Keratinocyte (primary cell): ENCODE measurements around the gene PRKCD. TPM values are rescaled to one million over a fixed set of nuclear protein-coding genes. Genes with fewer than 3 reads are reported as not detected.

ENCODE experiments used
- DNase-seq: peaks from one replicate; pipeline ENCODE4 v3.0.0-alpha.2; 2011; ENCODE audit warnings: low read depth, missing footprints, low spot score
- FAIRE-seq: peaks from 2 replicates; lab custom pipeline; 2011; peaks lifted over from hg19 to GRCh38; lab: Jason Lieb, UNC
- H2AFZ ChIP-seq: 2 replicates; pipeline ENCODE4 v1.6.0; 2012; ENCODE audit warnings: low read length, control low read depth, inconsistent platforms; ENCODE audit not compliant: control insufficient read depth
- H3K27ac ChIP-seq: 2 replicates; pipeline ENCODE4 v1.5.1; 2011; ENCODE audit warnings: low read length; ENCODE audit not compliant: control insufficient read depth, insufficient read depth
- H3K27me3 ChIP-seq: 3 replicates; pipeline ENCODE4 v1.6.0; 2011; ENCODE audit warnings: low read length; ENCODE audit not compliant: control insufficient read depth, insufficient read depth; ENCODE audit errors: extremely low read depth
- H3K36me3 ChIP-seq, 2 experiments: 2 replicates in 1 of 2; 3 replicates in 1 of 2; pipeline ENCODE4 v1.5.1; 2011; ENCODE audit warnings: low read length in 2 of 2, mild to moderate bottlenecking in 1 of 2; ENCODE audit not compliant: control insufficient read depth in 2 of 2, insufficient read depth in 2 of 2; ENCODE audit errors: extremely low read depth in 1 of 2
- H3K4me1 ChIP-seq: 3 replicates; pipeline ENCODE4 v1.5.1; 2011; ENCODE audit warnings: low read length; ENCODE audit not compliant: control insufficient read depth, insufficient read depth; ENCODE audit errors: extremely low read depth
- H3K4me2 ChIP-seq: 3 replicates; pipeline ENCODE4 v1.6.0; 2011; ENCODE audit warnings: low read depth, low read length; ENCODE audit not compliant: control insufficient read depth, insufficient read depth; ENCODE audit errors: extremely low read depth
- H3K4me3 ChIP-seq, 3 experiments: fragments of 200-600 bp in 1 of 3; sonication (generic) in 1 of 3; 2 replicates in 2 of 3; 3 replicates in 1 of 3; pipeline ENCODE4 v1.5.1; 2011 to 2016; ENCODE audit warnings: low read length in 3 of 3, mild to moderate bottlenecking in 3 of 3, control low read depth in 2 of 3, inconsistent platforms in 1 of 3, low read depth in 1 of 3, mixed read lengths in 1 of 3, mixed run types in 1 of 3, moderate library complexity in 1 of 3; ENCODE audit not compliant: control insufficient read depth in 2 of 3, insufficient read depth in 2 of 3; ENCODE audit errors: extremely low read depth in 1 of 3
- H3K79me2 ChIP-seq: 2 replicates; pipeline ENCODE4 v1.6.0; 2012; ENCODE audit warnings: low read length; ENCODE audit not compliant: control insufficient read depth, insufficient read depth
- H3K9ac ChIP-seq: 3 replicates; pipeline ENCODE4 v1.6.0; 2011; ENCODE audit warnings: low read length; ENCODE audit not compliant: control insufficient read depth, insufficient read depth; ENCODE audit errors: extremely low read depth
- H3K9me1 ChIP-seq: 3 replicates; pipeline ENCODE4 v1.6.0; 2011; ENCODE audit warnings: low read length; ENCODE audit not compliant: control insufficient read depth, insufficient read depth; ENCODE audit errors: extremely low read depth
- H3K9me3 ChIP-seq: 2 replicates; pipeline ENCODE4 v1.5.1; 2012; ENCODE audit warnings: low read depth, low read length; ENCODE audit not compliant: control insufficient read depth
- H4K20me1 ChIP-seq: 3 replicates; pipeline ENCODE4 v1.6.0; 2011; ENCODE audit warnings: low read length; ENCODE audit not compliant: control insufficient read depth, insufficient read depth; ENCODE audit errors: extremely low read depth
- CTCF ChIP-seq, 3 experiments: IDR thresholded peaks in 1 of 3; conservative IDR thresholded peaks in 1 of 3; optimal IDR thresholded peaks in 1 of 3; 2 replicates in 2 of 3; 3 replicates in 1 of 3; pipeline versions ENCODE3 to v1.5.1; 2011; ENCODE audit warnings: low read length in 3 of 3, mild to moderate bottlenecking in 3 of 3, moderate library complexity in 2 of 3, control low read depth in 1 of 3, inconsistent platforms in 1 of 3; ENCODE audit not compliant: insufficient read depth in 2 of 3; ENCODE audit errors: extremely low read depth in 1 of 3
- EZH2 ChIP-seq: IDR thresholded peaks from one replicate; pipeline ENCODE4 v1.6.1; 2012; ENCODE audit warnings: inconsistent platforms, mild to moderate bottlenecking, low read length, moderate library complexity
- dilution Hi-C: fragments of 300-500 bp; cut with MboI; formaldehyde crosslinking; loops from one replicate; pipeline ENCODE4 v1.7.0; 2020; ENCODE audit warnings: low sequenced_read_pairs; ENCODE audit not compliant: extremely low pct_ligation_motif_present
- polyA plus RNA-seq, 5 experiments: library from polyadenylated mRNA; depleted of rRNA in 3 of 5; stranded (reverse) in 3 of 5; stranded (forward) in 1 of 5; unstranded in 1 of 5; fragments of >200 nt; gene quantifications; 1 replicate in 1 of 5; 2 replicates in 3 of 5; 3 replicates in 1 of 5; pipeline versions ENCODE4 v1.2.1 to v1.2.3, GENCODE V29; 2011 to 2012; ENCODE audit warnings: missing spikeins in 2 of 5, low read depth in 1 of 5, low replicate concordance in 1 of 5

PRKCD gene
- polyA plus RNA-seq, 1 donor (not counting 4 experiments of a cell fraction or from before 2014, with no cell fraction given) = 25.1 TPM

DNA sequence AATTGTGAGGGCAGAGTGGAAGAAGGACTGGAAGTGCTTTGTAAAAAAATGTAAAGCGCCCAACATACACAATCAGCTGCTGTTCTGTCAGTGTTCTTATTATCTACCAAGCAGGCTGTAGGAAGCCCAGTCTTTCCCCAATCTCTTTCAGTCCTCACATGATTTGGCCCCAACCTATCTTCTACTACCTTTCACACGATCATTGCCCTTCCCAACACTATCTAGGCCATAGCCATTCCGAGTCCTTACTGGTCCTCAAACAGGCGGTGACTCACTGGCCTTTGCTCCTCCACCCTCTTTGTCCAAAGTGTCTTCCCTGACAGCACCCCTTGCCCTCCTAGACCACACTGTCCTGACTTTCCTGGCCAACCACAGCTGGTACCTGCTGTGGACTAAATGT lies 29.9 kb upstream of the PRKCD start:
- TF ChIP-seq CTCF (optimal IDR thresholded peaks at IDR 0.05 in 1 of 3, IDR thresholded peaks at IDR 0.05 in 1 of 3, conservative IDR thresholded peaks at IDR 0.05 in 1 of 3; ENCODE audit: extremely low read depth in 1 of 3, insufficient read depth in 2 of 3, low read length in 3 of 3) = no peak
- TF ChIP-seq EZH2 = no peak
- Histone ChIP-seq H3K36me3 (peaks cover 1 to 3% of the 10 kb centered on the region in 2 experiments), H3K4me2 (peak overlapping the region; percentile 94), H3K4me1 (peaks cover 19% of the 10 kb centered on the region), H2AFZ (peak overlapping the region; percentile 91), H3K4me3 (peak overlapping the region; percentile 86 to 98 (median 90)), H4K20me1 (no peaks in the 10 kb centered on the region), H3K9me1 (no peaks in the 10 kb centered on the region), H3K79me2 (peaks cover 20% of the 10 kb centered on the region), H3K27me3 (no peaks in the 10 kb centered on the region), H3K9ac (peak overlapping the region; percentile 92), H3K27ac (peak overlapping the region; percentile 95), H3K9me3 (no peaks in the 10 kb centered on the region)
- dilution Hi-C loops = no loop called here
- DNase-seq = no peak
- FAIRE-seq = no peak

GRCh38 chr3:53132347-53132746 lies 28.7 kb upstream of the PRKCD start:
- TF ChIP-seq CTCF (optimal IDR thresholded peaks at IDR 0.05 in 1 of 3, IDR thresholded peaks at IDR 0.05 in 1 of 3, conservative IDR thresholded peaks at IDR 0.05 in 1 of 3; ENCODE audit: extremely low read depth in 1 of 3, insufficient read depth in 2 of 3, low read length in 3 of 3) (no peak), EZH2 (no peak)
- dilution Hi-C loops = no loop called here
- H3K4me1 ChIP-seq = peaks cover 19% of the 10 kb centered on the region

More at GRCh38 chr3:53132347-53132746, 28.7 kb upstream of the PRKCD start:
- DNase-seq (no peak), FAIRE-seq (no peak)
- H3K27me3 ChIP-seq = no peaks in the 10 kb centered on the region
- H3K9me3 ChIP-seq = no peaks in the 10 kb centered on the region
- H2AFZ ChIP-seq = no peak overlapping the region
- H3K36me3 ChIP-seq = peaks cover 0 to 3% of the 10 kb centered on the region in 2 experiments
- H3K4me2 ChIP-seq = no peak overlapping the region
- H4K20me1 ChIP-seq = no peaks in the 10 kb centered on the region
- no peaks in the 10 kb centered on the region for H3K9me1 ChIP-seq
- H3K27ac ChIP-seq = no peak overlapping the region
- H3K4me3 ChIP-seq = no peak overlapping the region
- H3K9ac ChIP-seq = no peak overlapping the region
- H3K79me2 ChIP-seq = peaks cover 20% of the 10 kb centered on the region
